ENCODE measurements around the gene LMNTD2. TPM values are rescaled to one million over a fixed set of nuclear protein-coding genes. Genes with fewer than 3 reads are reported as not detected.
A peak's percentile ranks its signal among the peaks of the same experiment; 100 is the strongest.

LMNTD2 gene, protein sequence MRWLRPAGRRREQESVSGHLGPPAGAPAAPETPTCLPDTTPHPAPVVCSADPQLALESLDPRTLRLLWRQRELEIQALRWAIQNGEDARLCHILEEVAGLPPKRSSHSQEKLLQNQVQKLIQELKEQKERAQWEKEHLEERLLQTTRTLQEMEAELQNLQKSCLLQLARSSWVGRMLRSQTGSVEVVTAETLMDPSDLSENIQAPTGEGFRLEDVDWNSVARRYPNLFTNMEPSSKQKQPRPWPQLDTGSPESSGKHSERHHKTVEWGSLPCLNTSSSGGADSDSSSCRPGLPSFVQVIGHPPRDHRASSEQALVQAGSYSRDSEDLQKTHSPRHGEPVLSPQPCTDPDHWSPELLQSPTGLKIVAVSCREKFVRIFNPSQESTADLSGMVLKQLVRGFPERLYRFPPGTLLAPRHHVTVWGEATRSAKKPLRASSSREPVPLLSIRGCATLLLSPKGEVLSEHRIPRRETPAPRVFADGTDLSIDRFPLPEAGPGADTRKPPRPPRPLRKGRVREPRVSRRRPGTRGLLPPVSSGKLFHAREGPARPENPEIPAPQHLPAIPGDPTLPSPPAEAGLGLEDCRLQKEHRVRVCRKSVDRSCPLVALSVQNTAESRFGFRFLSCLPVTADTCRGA
- total RNA-seq = 1 to 10 TPM; 3.4 to 4.8 TPM

DNA sequence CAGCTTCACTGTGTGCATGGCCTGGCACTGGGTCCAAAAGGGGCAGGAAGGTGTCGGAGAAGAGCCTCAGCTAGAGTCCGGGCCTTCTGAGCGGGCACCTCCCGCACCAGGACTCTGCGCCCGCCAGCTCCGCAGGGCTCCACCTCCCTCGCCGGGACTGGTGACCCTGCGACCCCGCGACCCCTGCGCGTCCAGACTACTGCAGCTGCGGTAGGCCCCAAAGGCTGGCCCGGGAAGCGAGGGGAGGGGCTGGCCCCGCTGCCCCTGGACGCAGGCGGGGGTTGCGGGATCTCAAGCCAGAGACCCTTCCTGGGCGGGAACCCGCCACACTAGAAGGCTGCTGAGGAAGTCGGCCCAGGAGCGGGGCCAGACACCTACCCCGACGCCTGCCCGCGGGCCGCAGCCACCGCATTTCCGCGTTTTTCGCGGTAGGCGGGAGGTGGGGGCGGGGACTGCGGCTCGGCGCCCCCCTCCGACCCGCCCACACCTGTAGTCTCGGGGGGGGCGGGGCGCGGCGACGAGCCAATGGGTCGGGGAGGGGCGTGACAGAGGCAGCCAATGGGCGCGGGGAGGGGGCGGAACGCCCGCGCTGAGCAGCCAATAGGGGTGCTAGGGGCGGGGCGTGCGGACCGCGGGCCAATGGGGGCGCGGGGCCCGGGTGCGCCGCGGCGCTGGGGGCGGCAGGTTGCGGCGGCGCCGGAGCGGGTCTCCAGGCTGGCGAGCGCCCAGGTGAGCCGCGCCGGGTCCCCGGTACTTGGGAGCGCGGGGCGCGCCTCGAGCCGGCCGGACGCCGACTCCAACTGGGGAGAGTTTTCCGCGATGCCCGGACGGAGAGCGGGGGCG is at the start of gene LMNTD2, which contains the start of gene RASSF7:
LMNTD2 (minus strand) TSS at position 434 of the 843 bp plus-strand sequence; CDS start at position 412, 22 bp downstream.
RASSF7 (plus strand) TSS at position 666 of the 843 bp plus-strand sequence. CDS start 799 bp downstream, outside the sequence.
- peak within 1 kb of the TSS; percentile 91 for H3K4me3 Mint-ChIP-seq
- peak; percentile 96 for DNase-seq
- H3K4me1 Mint-ChIP-seq = peaks cover 18% of the 10 kb centered on the region
- peak within 1 kb of the TSS; percentile 66 for H3K27ac Mint-ChIP-seq
- POLR2A ChIA-PET = interaction anchor here (0.6 kb wide), 1 partner anchor 13 kb away, joined by 3 read pairs; no protein-coding TSS in a partner anchor
- H3K27me3 Mint-ChIP-seq = peaks cover 20% of the 10 kb centered on the region
- H3K9me3 Mint-ChIP-seq = no peaks in the 10 kb centered on the region
- CTCF ChIA-PET = interaction anchor here (0.9 to 1.9 kb wide), 2 partner anchors 41 to 163 kb away, joined by 4 to 5 read pairs; no protein-coding TSS in a partner anchor
- peaks cover 6% of the 10 kb centered on the region for H3K36me3 Mint-ChIP-seq (ENCODE audit: low read depth)

DNA sequence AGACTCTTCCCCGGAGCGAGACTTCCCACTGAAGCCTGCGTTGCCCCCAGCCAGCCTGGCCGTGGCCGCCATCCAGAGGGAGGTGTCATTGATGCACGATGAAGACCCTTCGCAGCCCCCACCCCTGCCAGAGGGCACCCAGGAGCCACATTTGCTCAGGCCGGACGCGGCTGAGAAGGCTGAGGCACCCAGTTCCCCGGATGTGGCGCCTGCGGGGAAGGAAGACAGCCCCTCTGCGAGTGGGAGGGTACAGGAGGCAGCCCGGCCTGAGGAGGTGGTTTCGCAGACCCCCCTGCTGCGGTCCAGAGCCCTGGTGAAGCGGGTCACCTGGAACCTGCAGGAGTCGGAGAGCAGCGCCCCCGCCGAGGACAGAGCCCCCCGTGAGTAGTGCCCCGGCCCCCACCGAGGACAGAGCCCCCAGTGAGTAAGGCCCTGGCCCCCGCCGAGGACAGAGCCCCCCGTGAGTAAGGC is 48.8 kb upstream of the LMNTD2 start:
- ChIA-PET POLR2A (interaction anchor here (0.7 to 1.1 kb wide), 2 partner anchors 33 to 35 kb away, joined by 3 read pairs; partner anchors contain the start of gene PHRF1), CTCF (no interaction called here)
- Mint-ChIP-seq H3K27ac (no peak overlapping the region), H3K27me3 (no peaks in the 10 kb centered on the region), H3K4me3 (no peak overlapping the region), H3K9me3 (no peaks in the 10 kb centered on the region), H3K36me3 (ENCODE audit: low read depth) (peaks cover 45% of the 10 kb centered on the region), H3K4me1 (peaks cover 12% of the 10 kb centered on the region)
- DNase-seq = no peak

DNA sequence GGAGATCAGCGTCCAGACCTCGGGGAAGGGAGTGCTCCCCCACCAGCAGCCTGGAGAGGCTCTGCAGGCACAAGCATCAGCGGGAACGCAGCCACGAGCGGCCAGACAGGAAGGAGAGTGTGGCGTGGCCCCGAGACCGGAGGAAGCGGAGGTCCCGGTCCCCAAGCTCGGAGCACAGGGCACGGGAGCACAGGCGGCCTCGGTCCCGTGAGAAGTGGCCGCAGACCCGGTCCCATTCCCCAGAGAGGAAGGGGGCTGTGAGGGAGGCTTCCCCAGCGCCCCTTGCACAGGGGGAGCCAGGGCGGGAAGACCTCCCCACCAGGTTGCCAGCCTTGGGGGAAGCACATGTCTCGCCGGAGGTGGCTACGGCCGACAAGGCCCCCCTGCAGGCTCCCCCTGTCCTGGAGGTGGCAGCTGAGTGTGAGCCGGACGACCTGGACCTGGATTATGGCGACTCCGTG is 48.3 kb upstream of the LMNTD2 start:
- Mint-ChIP-seq H3K27ac (peak overlapping the region; percentile 62), H3K36me3 (ENCODE audit: low read depth) (peaks cover 47% of the 10 kb centered on the region), H3K4me1 (peaks cover 8% of the 10 kb centered on the region), H3K4me3 (no peak overlapping the region), H3K9me3 (no peaks in the 10 kb centered on the region), H3K27me3 (no peaks in the 10 kb centered on the region)
- no peak for DNase-seq
- CTCF ChIA-PET = no interaction called here
- POLR2A ChIA-PET = interaction anchor here (1.1 kb wide), 1 partner anchor 33 kb away, joined by 3 read pairs; the partner anchor contains the start of gene PHRF1

DNA sequence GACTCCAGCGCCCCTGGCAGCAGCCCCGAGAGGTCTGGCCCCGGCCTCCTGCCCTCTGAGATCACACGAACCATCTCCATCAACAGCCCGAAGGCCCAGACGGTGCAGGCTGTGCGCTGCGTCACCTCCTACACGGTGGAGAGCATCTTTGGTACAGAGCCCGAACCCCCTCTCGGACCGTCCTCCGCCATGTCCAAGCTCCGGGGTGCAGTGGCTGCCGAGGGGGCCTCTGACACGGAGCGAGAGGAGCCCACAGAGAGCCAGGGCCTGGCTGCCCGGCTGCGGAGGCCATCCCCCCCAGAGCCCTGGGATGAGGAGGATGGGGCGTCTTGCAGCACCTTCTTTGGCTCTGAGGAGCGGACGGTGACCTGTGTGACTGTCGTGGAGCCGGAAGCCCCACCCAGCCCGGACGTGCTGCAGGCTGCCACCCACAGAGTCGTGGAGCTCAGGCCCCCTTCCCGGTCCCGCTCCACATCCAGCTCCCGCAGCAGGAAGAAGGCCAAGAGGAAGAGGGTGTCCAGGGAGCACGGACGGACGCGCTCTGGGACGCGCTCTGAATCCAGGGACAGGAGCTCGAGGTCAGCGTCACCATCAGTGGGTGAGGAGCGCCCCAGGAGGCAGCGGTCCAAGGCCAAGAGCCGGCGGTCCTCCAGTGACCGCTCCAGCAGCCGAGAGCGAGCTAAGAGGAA is 47.6 kb upstream of the LMNTD2 start:
- Mint-ChIP-seq H3K27me3 (no peaks in the 10 kb centered on the region), H3K9me3 (no peaks in the 10 kb centered on the region)

DNA sequence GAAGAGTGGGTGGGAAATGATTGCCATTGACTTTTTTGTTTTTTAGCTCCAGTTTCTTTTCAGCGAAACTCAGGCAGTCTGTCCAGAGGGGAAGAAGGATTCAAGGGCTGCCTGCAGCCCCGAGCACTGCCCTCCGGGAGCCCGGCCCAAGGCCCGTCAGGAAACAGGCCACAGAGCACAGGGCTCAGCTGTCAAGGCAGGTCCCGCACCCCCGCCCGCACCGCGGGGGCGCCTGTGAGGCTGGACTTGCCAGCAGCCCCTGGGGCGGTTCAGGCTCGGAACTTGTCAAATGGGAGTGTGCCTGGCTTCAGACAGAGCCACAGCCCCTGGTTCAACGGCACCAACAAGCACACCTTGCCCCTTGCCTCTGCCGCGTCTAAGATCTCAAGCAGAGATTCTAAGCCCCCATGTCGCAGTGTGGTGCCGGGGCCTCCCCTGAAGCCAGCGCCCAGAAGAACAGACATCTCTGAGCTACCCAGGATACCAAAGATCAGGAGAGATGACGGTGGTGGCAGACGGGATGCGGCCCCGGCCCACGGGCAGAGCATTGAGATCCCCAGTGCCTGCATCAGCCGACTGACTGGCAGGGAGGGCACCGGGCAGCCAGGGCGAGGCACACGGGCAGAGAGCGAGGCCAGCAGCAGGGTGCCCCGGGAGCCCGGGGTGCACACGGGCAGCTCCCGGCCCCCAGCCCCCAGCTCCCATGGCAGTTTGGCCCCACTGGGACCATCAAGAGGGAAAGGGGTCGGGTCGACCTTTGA is 46.7 kb upstream of the LMNTD2 start:
- Mint-ChIP-seq H3K9me3 (no peaks in the 10 kb centered on the region), H3K4me3 (no peak overlapping the region), H3K36me3 (ENCODE audit: low read depth) (peaks cover 39% of the 10 kb centered on the region), H3K4me1 (peaks cover 2% of the 10 kb centered on the region), H3K27ac (no peak overlapping the region), H3K27me3 (no peaks in the 10 kb centered on the region)
- POLR2A ChIA-PET = no interaction called here
- no peak for DNase-seq
- CTCF ChIA-PET = interaction anchor here (0.7 to 1.3 kb wide), 3 partner anchors 8 to 31 kb away, joined by 3 to 4 read pairs (median 4); partner anchors contain the start of gene PHRF1

More for the DNA sequence above, 47.6 kb upstream of the LMNTD2 start:
- CTCF ChIA-PET = interaction anchor here (1.3 kb wide), 1 partner anchor 9 kb away, joined by 4 read pairs; no protein-coding TSS in a partner anchor
- peaks cover 4% of the 10 kb centered on the region for H3K4me1 Mint-ChIP-seq
- POLR2A ChIA-PET = interaction anchor here (1.1 kb wide), 1 partner anchor 32 kb away, joined by 3 read pairs; the partner anchor contains the start of gene PHRF1
- DNase-seq = no peak
- peaks cover 42% of the 10 kb centered on the region for H3K36me3 Mint-ChIP-seq (ENCODE audit: low read depth)
- no peak overlapping the region for H3K27ac Mint-ChIP-seq
- no peak overlapping the region for H3K4me3 Mint-ChIP-seq

DNA sequence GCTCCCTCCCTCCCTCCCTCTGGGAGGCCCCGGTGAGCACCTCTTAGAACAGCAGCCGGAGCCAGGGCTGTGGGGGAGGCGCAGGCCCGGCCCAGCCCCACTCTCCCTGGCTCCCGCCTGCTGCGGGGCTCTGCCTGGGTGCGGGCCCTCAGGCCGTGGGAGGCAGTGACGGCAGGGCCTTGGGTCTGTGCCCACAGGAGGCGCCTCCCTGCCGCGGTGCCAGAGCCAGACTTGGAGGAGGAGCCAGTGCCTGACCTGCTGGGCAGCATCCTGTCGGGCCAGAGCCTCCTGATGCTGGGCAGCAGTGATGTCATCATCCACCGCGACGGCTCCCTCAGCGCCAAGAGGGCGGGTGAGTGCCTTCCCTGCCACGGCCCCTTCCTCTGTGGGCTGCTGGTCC is 45.7 kb upstream of the LMNTD2 start:
- no peak for DNase-seq

DNA sequence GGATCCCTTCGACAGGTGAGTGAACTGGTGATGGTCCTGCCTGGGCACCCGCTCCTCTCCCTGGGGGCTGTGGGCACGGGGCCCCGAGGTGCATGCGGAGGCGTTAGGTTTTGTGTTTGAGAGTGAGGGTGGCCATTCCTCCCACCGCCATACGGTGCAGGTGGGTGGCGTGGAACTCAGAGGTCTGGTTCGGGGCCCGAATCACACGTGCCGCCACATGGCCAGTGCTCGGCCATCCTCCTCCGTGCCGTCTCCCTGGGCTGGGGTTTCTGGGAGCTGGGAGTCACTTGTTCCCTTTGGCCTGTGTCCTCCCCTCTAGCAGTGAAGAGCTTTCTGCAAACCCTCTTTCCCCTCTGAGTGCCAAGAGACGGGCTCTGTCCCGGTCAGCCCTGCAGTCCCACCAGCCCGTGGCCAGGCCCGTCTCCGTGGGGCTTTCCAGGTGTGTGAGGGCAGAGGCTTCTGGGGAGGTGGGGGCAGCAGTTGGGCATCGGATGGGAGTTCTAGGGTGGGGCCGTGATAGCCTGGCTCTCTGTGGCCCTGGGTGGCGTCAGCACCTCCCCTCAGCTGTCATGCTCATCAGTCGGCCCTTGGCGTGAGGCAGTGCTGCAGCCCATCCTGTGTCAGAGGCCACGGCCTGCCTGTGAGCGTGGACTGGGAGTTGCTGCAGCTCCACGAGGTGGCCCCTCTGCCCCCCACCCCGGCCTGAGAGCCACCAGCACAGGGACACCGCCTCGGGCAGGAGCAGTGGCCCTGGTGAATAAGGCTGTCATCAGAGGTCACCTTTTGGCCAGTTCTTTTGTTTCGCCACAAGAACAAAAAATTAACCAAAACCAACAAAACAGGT is 45.0 kb upstream of the LMNTD2 start:
- H3K4me3 Mint-ChIP-seq = no peak overlapping the region
- ChIA-PET POLR2A (no interaction called here), CTCF (interaction anchor here (1.0 to 1.2 kb wide), 2 partner anchors 18 to 22 kb away, joined by 3 to 6 read pairs; no protein-coding TSS in a partner anchor)
- H3K27ac Mint-ChIP-seq = no peak overlapping the region
- H3K36me3 Mint-ChIP-seq (ENCODE audit: low read depth) = peaks cover 34% of the 10 kb centered on the region
- no peak for DNase-seq
- no peaks in the 10 kb centered on the region for H3K27me3 Mint-ChIP-seq
- H3K9me3 Mint-ChIP-seq = no peaks in the 10 kb centered on the region
- H3K4me1 Mint-ChIP-seq = no peaks in the 10 kb centered on the region

More for the DNA sequence above, 45.7 kb upstream of the LMNTD2 start:
- POLR2A ChIA-PET = no interaction called here
- CTCF ChIA-PET = interaction anchor here (1.3 kb wide), 1 partner anchor 12 kb away, joined by 3 read pairs; no protein-coding TSS in a partner anchor
- Mint-ChIP-seq H3K36me3 (ENCODE audit: low read depth) (peaks cover 39% of the 10 kb centered on the region), H3K27me3 (no peaks in the 10 kb centered on the region), H3K27ac (no peak overlapping the region), H3K4me3 (no peak overlapping the region), H3K4me1 (no peaks in the 10 kb centered on the region), H3K9me3 (no peaks in the 10 kb centered on the region)

DNA sequence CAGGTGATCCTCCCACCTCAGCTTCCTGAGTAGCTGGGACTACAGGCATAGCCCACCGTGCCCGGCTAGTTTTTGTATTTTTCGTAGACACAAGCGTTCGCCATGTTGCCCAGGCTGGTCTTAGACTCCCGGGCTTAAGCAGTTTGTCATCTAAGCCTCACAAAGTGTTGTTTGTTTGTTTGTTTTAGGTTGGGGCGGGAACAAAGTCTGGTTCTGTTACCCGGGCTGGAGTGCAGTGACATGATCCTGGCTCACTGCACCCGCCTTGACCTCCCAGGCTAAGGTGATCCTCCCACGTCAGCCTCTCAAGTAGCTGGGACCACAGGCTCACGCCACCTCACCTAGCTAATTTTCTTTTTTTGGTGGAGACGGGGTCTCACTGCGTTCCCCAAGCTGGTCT is 42.6 kb upstream of the LMNTD2 start:
- ChIA-PET POLR2A (no interaction called here), CTCF (interaction anchor here (0.9 to 2.0 kb wide), 2 partner anchors 12 to 18 kb away, joined by 3 to 4 read pairs; no protein-coding TSS in a partner anchor)
- no peaks in the 10 kb centered on the region for H3K27me3 Mint-ChIP-seq
- H3K4me1 Mint-ChIP-seq = no peaks in the 10 kb centered on the region
- no peaks in the 10 kb centered on the region for H3K9me3 Mint-ChIP-seq
- H3K36me3 Mint-ChIP-seq (ENCODE audit: low read depth) = peaks cover 42% of the 10 kb centered on the region
- no peak overlapping the region for H3K4me3 Mint-ChIP-seq
- DNase-seq = no peak
- no peak overlapping the region for H3K27ac Mint-ChIP-seq

DNA sequence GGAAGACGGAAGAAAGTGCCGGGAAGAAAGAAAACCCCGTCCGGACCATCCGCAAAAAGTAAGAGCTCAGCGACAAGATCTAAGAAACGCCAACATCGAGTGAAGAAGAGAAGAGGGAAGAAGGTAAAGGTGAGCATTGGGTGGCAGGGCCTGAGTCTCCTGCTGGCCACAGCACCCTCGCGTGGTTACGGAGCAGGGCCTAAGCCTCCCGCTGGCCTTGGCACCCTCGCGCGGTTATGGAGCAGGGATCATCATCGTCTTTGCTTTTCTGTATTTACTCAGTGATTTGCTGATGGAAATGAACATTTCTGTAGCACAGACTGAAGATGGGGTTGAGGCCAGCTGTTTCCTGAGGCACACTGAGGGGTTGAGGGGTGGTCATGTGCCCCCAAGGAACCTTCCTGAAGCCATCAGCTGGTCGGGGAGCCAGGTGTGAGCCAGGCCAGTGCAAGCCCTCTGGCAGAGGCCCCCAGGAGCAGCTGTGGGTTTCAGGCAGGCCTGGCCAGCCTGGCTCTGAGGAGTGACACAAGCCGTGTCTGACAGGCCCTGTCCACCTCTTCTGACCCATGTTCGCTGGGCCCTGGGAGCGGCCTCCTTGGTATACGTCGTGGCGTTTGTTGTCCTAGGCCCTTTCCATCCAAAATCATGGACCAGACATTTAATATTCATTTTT is 41.2 kb upstream of the LMNTD2 start:
- Mint-ChIP-seq H3K27ac (peak overlapping the region; percentile 74), H3K36me3 (ENCODE audit: low read depth) (peaks cover 43% of the 10 kb centered on the region)

DNA sequence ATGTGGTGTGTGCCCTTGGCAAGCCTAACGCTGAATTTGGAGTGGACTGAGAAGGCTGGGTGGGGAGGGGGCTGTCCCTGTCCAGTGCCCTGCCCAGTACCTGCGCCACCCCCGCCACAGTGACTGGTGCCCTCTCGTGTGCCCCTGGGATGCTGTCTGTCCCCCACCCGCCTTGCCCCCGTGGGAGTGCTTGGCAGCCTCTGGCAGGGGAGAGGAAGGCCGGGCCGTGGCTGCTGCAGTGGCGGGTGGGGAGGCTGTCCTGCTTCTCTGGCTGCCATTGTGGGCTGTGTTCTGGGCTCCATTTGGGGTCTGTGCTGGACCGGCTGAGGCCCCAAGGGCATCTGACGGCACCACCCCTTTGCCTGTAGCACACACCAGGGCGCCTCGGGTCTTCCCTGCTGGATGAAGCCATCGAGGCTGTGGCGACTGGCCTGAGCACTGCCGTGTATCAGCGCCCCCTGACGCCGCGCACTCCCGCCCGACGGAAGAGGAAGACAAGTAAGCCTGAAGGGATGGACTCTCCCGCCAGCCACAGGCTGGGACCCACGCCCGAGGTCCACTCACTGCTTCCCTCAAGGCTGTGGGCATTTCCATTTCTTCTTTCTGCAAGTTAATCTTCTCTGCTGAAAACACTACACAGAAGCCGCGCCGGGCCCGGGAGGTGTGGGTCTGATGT is 37.6 kb upstream of the LMNTD2 start:
- Mint-ChIP-seq H3K4me1 (peaks cover 13% of the 10 kb centered on the region), H3K36me3 (ENCODE audit: low read depth) (peaks cover 45% of the 10 kb centered on the region), H3K4me3 (no peak overlapping the region), H3K27me3 (no peaks in the 10 kb centered on the region), H3K27ac (no peak overlapping the region), H3K9me3 (no peaks in the 10 kb centered on the region)
- ChIA-PET CTCF (no interaction called here), POLR2A (no interaction called here)
- no peak for DNase-seq

More for the DNA sequence above, 41.2 kb upstream of the LMNTD2 start:
- H3K27me3 Mint-ChIP-seq = no peaks in the 10 kb centered on the region
- peaks cover 4% of the 10 kb centered on the region for H3K4me1 Mint-ChIP-seq
- ChIA-PET CTCF (interaction anchor here (0.5 to 1.4 kb wide), 3 partner anchors 10 to 1703 kb away, joined by 3 to 5 read pairs (median 3); no protein-coding TSS in a partner anchor), POLR2A (no interaction called here)
- H3K4me3 Mint-ChIP-seq = no peak overlapping the region
- no peaks in the 10 kb centered on the region for H3K9me3 Mint-ChIP-seq
- DNase-seq = no peak
